ENCODE results near the gene ZNF865. TPM values are rescaled to one million over a fixed set of nuclear protein-coding genes. Genes with fewer than 3 reads are reported as not detected.

ZNF865 gene
- total RNA-seq, 1 donor from 2014 or later: 15.0 TPM

- Histone ChIP-seq H3K4me3 (ENCODE audit: insufficient read depth, low read depth, low read length) (peak overlapping the region; percentile 50), H3K4me1 (ENCODE audit: insufficient read depth, low read length) (peaks cover 17% of the 10 kb centered on the region), H3K27me3 (ENCODE audit: insufficient read depth, low read length) (no peaks in the 10 kb centered on the region), H3K79me2 (ENCODE audit: insufficient read depth, low read length) (no peaks in the 10 kb centered on the region), H3K27ac (ENCODE audit: low read depth, low read length) (no peak overlapping the region), H3K36me3 (ENCODE audit: insufficient read depth, low read length) (no peaks in the 10 kb centered on the region), H2AFZ (ENCODE audit: low read depth, low read length) (peak overlapping the region; percentile 73), H4K20me1 (ENCODE audit: insufficient read depth, low read length) (no peaks in the 10 kb centered on the region), H3K9me3 (ENCODE audit: insufficient read depth, low read depth, low read length) (no peaks in the 10 kb centered on the region), H3K9ac (ENCODE audit: low read length) (peak overlapping the region; percentile 38), H3K4me2 (ENCODE audit: low read length) (peak overlapping the region; percentile 85)
- TF ChIP-seq CTCF (IDR thresholded peaks at IDR 0.05; ENCODE audit: insufficient read depth, low read depth, low read length): no peak
- no peak for TF ChIP-seq EZH2 (IDR thresholded peaks at IDR 0.05; ENCODE audit: insufficient read depth, low read length)
- FAIRE-seq (no peak), DNase-seq (ENCODE audit: low read depth) (peak; percentile 72)
- peak overlapping the region; percentile 83 for H3K27ac Mint-ChIP-seq (ENCODE audit: unreplicated experiment)
- H3K9me3 Mint-ChIP-seq (ENCODE audit: unreplicated experiment): no peaks in the 10 kb centered on the region
- peaks cover 15% of the 10 kb centered on the region for H3K4me1 Mint-ChIP-seq (ENCODE audit: low read depth, unreplicated experiment)
- H3K36me3 Mint-ChIP-seq (ENCODE audit: low read depth, unreplicated experiment): no peaks in the 10 kb centered on the region
- H3K4me3 Mint-ChIP-seq (ENCODE audit: unreplicated experiment): peak overlapping the region; percentile 85
- no peaks in the 10 kb centered on the region for H3K27me3 Mint-ChIP-seq (ENCODE audit: low read depth, unreplicated experiment)
These were observed 18.3 kb upstream of the ZNF865 start for GRCh38 chr19:55586976-55587668.

DNA sequence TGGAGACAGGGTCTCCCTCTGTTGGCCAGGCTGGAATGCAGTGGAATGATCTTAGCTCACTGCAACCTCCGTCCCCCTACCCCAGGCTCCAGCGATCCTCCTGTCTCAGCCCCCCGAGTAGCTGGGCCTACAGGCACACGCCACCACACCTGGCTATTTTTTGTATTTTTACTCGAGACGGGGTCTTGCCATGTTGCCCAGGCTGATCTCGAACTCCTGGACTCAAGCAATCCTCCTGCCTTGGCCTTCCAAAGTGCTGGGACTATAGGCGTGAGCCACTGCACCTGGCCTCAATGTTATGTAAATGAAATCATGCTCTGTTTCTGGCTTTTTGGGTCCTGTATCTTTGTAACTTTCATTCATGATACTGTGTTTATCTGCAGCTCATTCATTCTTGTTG, 16.7 kb upstream of the ZNF865 start:
- Histone ChIP-seq H3K27me3 (ENCODE audit: insufficient read depth, low read length) (no peaks in the 10 kb centered on the region), H3K27ac (ENCODE audit: low read depth, low read length) (no peak overlapping the region), H3K4me3 (ENCODE audit: insufficient read depth, low read depth, low read length) (no peak overlapping the region), H3K4me1 (ENCODE audit: insufficient read depth, low read length) (peaks cover 17% of the 10 kb centered on the region), H3K79me2 (ENCODE audit: insufficient read depth, low read length) (no peaks in the 10 kb centered on the region), H3K4me2 (ENCODE audit: low read length) (no peak overlapping the region), H3K36me3 (ENCODE audit: insufficient read depth, low read length) (no peaks in the 10 kb centered on the region), H2AFZ (ENCODE audit: low read depth, low read length) (no peak overlapping the region), H3K9me3 (ENCODE audit: insufficient read depth, low read depth, low read length) (no peaks in the 10 kb centered on the region), H4K20me1 (ENCODE audit: insufficient read depth, low read length) (no peaks in the 10 kb centered on the region), H3K9ac (ENCODE audit: low read length) (no peak overlapping the region)
- DNase-seq (ENCODE audit: low read depth) (no peak), FAIRE-seq (no peak)
- Mint-ChIP-seq H3K4me1 (ENCODE audit: low read depth, unreplicated experiment) (peaks cover 14% of the 10 kb centered on the region), H3K9me3 (ENCODE audit: unreplicated experiment) (no peaks in the 10 kb centered on the region), H3K4me3 (ENCODE audit: unreplicated experiment) (no peak overlapping the region), H3K27ac (ENCODE audit: unreplicated experiment) (no peak overlapping the region), H3K27me3 (ENCODE audit: low read depth, unreplicated experiment) (no peaks in the 10 kb centered on the region), H3K36me3 (ENCODE audit: low read depth, unreplicated experiment) (peaks cover 3% of the 10 kb centered on the region)
- TF ChIP-seq EZH2 (IDR thresholded peaks at IDR 0.05; ENCODE audit: insufficient read depth, low read length) (no peak), CTCF (IDR thresholded peaks at IDR 0.05; ENCODE audit: insufficient read depth, low read depth, low read length) (no peak)

- Histone ChIP-seq H3K9ac (ENCODE audit: low read length) (no peak overlapping the region), H4K20me1 (ENCODE audit: insufficient read depth, low read length) (no peaks in the 10 kb centered on the region), H3K4me1 (ENCODE audit: insufficient read depth, low read length) (peaks cover 17% of the 10 kb centered on the region), H3K79me2 (ENCODE audit: insufficient read depth, low read length) (no peaks in the 10 kb centered on the region), H3K4me3 (ENCODE audit: insufficient read depth, low read depth, low read length) (no peak overlapping the region), H3K27me3 (ENCODE audit: insufficient read depth, low read length) (no peaks in the 10 kb centered on the region), H3K9me3 (ENCODE audit: insufficient read depth, low read depth, low read length) (no peaks in the 10 kb centered on the region), H2AFZ (ENCODE audit: low read depth, low read length) (no peak overlapping the region), H3K27ac (ENCODE audit: low read depth, low read length) (no peak overlapping the region), H3K4me2 (ENCODE audit: low read length) (no peak overlapping the region), H3K36me3 (ENCODE audit: insufficient read depth, low read length) (peaks cover 6% of the 10 kb centered on the region)
- TF ChIP-seq CTCF (IDR thresholded peaks at IDR 0.05; ENCODE audit: insufficient read depth, low read depth, low read length) (no peak), EZH2 (IDR thresholded peaks at IDR 0.05; ENCODE audit: insufficient read depth, low read length) (no peak)
- Mint-ChIP-seq H3K4me1 (ENCODE audit: low read depth, unreplicated experiment) (peaks cover 14% of the 10 kb centered on the region), H3K4me3 (ENCODE audit: unreplicated experiment) (no peak overlapping the region), H3K9me3 (ENCODE audit: unreplicated experiment) (no peaks in the 10 kb centered on the region), H3K27ac (ENCODE audit: unreplicated experiment) (no peak overlapping the region), H3K27me3 (ENCODE audit: low read depth, unreplicated experiment) (no peaks in the 10 kb centered on the region), H3K36me3 (ENCODE audit: low read depth, unreplicated experiment) (peaks cover 6% of the 10 kb centered on the region)
- FAIRE-seq (no peak), DNase-seq (ENCODE audit: low read depth) (no peak)
These were observed 15.3 kb upstream of the ZNF865 start for GRCh38 chr19:55590109-55590508.
